ENCODE data around the gene RSRP1. TPM values are rescaled to one million over a fixed set of nuclear protein-coding genes. Genes with fewer than 3 reads are reported as not detected.

The RSRP1 gene
- total and polyA plus RNA-seq, 2 donors (not counting 1 experiment from before 2014, with no cell fraction given): 387 to 482 TPM

DNA sequence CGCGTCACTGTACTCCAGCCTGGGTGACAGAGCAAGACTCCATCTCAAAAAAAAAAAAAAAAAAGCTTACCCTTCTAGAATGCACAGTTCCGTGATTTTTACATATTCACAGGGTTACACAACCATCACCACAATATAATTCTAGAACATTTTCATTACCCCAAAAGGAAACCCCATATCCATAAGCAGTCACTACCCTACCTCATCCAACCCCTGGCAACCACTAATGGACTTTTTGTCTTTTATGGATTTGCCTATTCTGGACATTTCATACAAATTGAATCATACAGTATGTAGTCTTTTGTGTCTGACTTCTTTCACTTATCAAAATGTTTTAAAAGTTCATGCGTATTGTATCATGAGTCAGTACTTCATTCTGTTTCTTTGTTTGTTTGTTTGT, 37.7 kb downstream of the RSRP1 start:
- no peak overlapping the region for H3K4me3 Mint-ChIP-seq
- H3K27ac Mint-ChIP-seq: no peak overlapping the region
- no peak overlapping the region for H3K27ac ChIP-seq (ENCODE audit: low read length in 2 of 2)
- no peaks in the 10 kb centered on the region for H3K4me1 ChIP-seq (ENCODE audit: control insufficient read depth in 2 of 2, insufficient read depth in 2 of 2, low read length in 2 of 2)
- POLR2A ChIA-PET: no interaction called here
- no peak for TF ChIP-seq EZH2 (IDR thresholded peaks at IDR 0.05; ENCODE audit: borderline replicate concordance, insufficient read depth, low read depth, low read length, poor library complexity, severe bottlenecking)
- TF ChIP-seq, protein P1, sequence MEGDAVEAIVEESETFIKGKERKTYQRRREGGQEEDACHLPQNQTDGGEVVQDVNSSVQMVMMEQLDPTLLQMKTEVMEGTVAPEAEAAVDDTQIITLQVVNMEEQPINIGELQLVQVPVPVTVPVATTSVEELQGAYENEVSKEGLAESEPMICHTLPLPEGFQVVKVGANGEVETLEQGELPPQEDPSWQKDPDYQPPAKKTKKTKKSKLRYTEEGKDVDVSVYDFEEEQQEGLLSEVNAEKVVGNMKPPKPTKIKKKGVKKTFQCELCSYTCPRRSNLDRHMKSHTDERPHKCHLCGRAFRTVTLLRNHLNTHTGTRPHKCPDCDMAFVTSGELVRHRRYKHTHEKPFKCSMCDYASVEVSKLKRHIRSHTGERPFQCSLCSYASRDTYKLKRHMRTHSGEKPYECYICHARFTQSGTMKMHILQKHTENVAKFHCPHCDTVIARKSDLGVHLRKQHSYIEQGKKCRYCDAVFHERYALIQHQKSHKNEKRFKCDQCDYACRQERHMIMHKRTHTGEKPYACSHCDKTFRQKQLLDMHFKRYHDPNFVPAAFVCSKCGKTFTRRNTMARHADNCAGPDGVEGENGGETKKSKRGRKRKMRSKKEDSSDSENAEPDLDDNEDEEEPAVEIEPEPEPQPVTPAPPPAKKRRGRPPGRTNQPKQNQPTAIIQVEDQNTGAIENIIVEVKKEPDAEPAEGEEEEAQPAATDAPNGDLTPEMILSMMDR (IDR thresholded peaks at IDR 0.05): no peak
- no peak overlapping the region for H2AFZ ChIP-seq (ENCODE audit: insufficient read depth, low read depth, low read length, poor library complexity, severe bottlenecking)
- WGBS (ENCODE audit: insufficient coverage): 100% methylated on average over 1 of the region's 4 CpGs
- H3K9me3 ChIP-seq (ENCODE audit: control extremely low read depth in 1 of 3, control insufficient read depth in 2 of 3, insufficient read depth in 1 of 3, low read length in 2 of 3): no peaks in the 10 kb centered on the region
- no peaks in the 10 kb centered on the region for H3K36me3 ChIP-seq (replicated peaks in 1 of 2; ENCODE audit: control extremely low read depth in 1 of 2, control insufficient read depth in 1 of 2, extremely low read depth in 1 of 2, insufficient read depth in 2 of 2, low read length in 1 of 2)
- no peaks in the 10 kb centered on the region for H3K79me2 ChIP-seq (ENCODE audit: control insufficient read depth, insufficient read depth, low read length)
- no peaks in the 10 kb centered on the region for H3K9me3 Mint-ChIP-seq (ENCODE audit: insufficient read depth)
- DNase-seq: no peak
- H4K20me1 ChIP-seq (ENCODE audit: control insufficient read depth, insufficient read depth, low read length, poor library complexity, severe bottlenecking): no peaks in the 10 kb centered on the region
- H3K4me1 Mint-ChIP-seq: no peaks in the 10 kb centered on the region
- H3K4me3 ChIP-seq (ENCODE audit: control extremely low read depth in 1 of 5, extremely low read depth in 1 of 5, insufficient read depth in 1 of 5, low read depth in 2 of 5, low read length in 4 of 5): no peak overlapping the region
- intact Hi-C loops (cut with micrococcal nuclease): loop anchor here (5.0 kb wide), 1 partner anchor 277 kb away; the partner anchor contains the start of gene RUNX3
- no peak overlapping the region for H3K9ac ChIP-seq (ENCODE audit: low read length)
- no peak overlapping the region for H3K4me2 ChIP-seq (replicated peaks; ENCODE audit: low read depth, low read length, poor library complexity, severe bottlenecking)
- CTCF ChIA-PET: interaction anchor here (0.6 kb wide), 1 partner anchor 228 kb away, joined by 6 read pairs; no protein-coding TSS in a partner anchor
- H3K27me3 ChIP-seq (replicated peaks in 1 of 4; ENCODE audit: control extremely low read depth in 1 of 4, control insufficient read depth in 3 of 4, insufficient read depth in 4 of 4, low read length in 3 of 4): peaks cover 0 to 4% (median 0%) of the 10 kb centered on the region in 4 experiments
- H3K27me3 Mint-ChIP-seq: peaks cover 3% of the 10 kb centered on the region
- no peak for ATAC-seq (ENCODE audit: low read depth)

DNA sequence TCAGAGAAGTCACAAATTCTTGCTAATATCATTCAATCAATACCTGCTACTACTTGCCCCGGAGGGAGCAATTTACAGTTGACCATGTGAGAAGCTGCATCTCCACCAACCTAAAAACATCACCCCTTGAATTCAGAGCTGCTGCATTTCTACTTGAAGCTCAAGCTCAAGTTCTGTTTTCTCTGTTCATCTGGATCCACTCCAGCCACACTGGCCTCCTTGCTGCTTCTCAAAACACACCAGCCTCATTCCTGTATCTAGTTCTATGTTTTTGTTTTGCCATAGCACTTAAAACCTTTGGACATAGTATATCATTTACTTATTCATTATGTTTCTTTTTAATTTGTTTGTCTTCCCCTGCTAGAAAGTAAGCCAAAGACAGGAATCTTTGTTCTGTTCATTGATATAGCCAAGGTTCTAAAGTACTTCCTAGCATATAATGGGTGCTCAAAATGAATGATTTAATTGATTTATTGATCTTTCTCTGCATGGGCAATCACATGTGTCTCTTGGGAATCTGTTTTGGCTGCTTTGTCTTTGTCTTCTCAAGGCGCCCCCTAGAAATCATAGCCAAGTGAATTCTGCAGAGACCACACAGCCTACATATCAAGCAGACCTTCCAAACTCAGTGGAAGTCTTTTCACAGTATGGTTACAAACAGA, 38.6 kb downstream of the RSRP1 start:
- no peak overlapping the region for H3K4me3 Mint-ChIP-seq
- Histone ChIP-seq H3K36me3 (replicated peaks in 1 of 2; ENCODE audit: control extremely low read depth in 1 of 2, control insufficient read depth in 1 of 2, extremely low read depth in 1 of 2, insufficient read depth in 2 of 2, low read length in 1 of 2) (no peaks in the 10 kb centered on the region), H4K20me1 (ENCODE audit: control insufficient read depth, insufficient read depth, low read length, poor library complexity, severe bottlenecking) (no peaks in the 10 kb centered on the region), H3K27ac (ENCODE audit: low read length in 2 of 2) (no peak overlapping the region), H3K79me2 (ENCODE audit: control insufficient read depth, insufficient read depth, low read length) (no peaks in the 10 kb centered on the region), H3K27me3 (replicated peaks in 1 of 4; ENCODE audit: control extremely low read depth in 1 of 4, control insufficient read depth in 3 of 4, insufficient read depth in 4 of 4, low read length in 3 of 4) (peaks cover 0 to 4% (median 0%) of the 10 kb centered on the region in 4 experiments), H3K4me2 (replicated peaks; ENCODE audit: low read depth, low read length, poor library complexity, severe bottlenecking) (no peak overlapping the region), H2AFZ (ENCODE audit: insufficient read depth, low read depth, low read length, poor library complexity, severe bottlenecking) (no peak overlapping the region), H3K9me3 (ENCODE audit: control extremely low read depth in 1 of 3, control insufficient read depth in 2 of 3, insufficient read depth in 1 of 3, low read length in 2 of 3) (no peaks in the 10 kb centered on the region), H3K9ac (ENCODE audit: low read length) (no peak overlapping the region), H3K4me1 (ENCODE audit: control insufficient read depth in 2 of 2, insufficient read depth in 2 of 2, low read length in 2 of 2) (no peaks in the 10 kb centered on the region), H3K4me3 (ENCODE audit: control extremely low read depth in 1 of 5, extremely low read depth in 1 of 5, insufficient read depth in 1 of 5, low read depth in 2 of 5, low read length in 4 of 5) (no peak overlapping the region)
- ChIA-PET POLR2A (no interaction called here), CTCF (interaction anchor here (0.6 kb wide), 1 partner anchor 229 kb away, joined by 6 read pairs; no protein-coding TSS in a partner anchor)
- no peaks in the 10 kb centered on the region for H3K9me3 Mint-ChIP-seq (ENCODE audit: insufficient read depth)
- WGBS (ENCODE audit: insufficient coverage): 94% methylated on average over 2 of the region's 2 CpGs
- no peak for ATAC-seq (ENCODE audit: low read depth)
- H3K27ac Mint-ChIP-seq: no peak overlapping the region
- no peak for DNase-seq
- intact Hi-C loops (cut with micrococcal nuclease): loop anchor here (5.0 kb wide), 1 partner anchor 276 kb away; the partner anchor contains the start of gene RUNX3
- peaks cover 3% of the 10 kb centered on the region for H3K27me3 Mint-ChIP-seq
- no peaks in the 10 kb centered on the region for H3K4me1 Mint-ChIP-seq
- TF ChIP-seq, protein P1 (IDR thresholded peaks at IDR 0.05): no peak
- no peak for TF ChIP-seq EZH2 (IDR thresholded peaks at IDR 0.05; ENCODE audit: borderline replicate concordance, insufficient read depth, low read depth, low read length, poor library complexity, severe bottlenecking)
